Activated CD4-positive, alpha-beta T cell treated with anti-CD3 and anti-CD28 coated beads, Interleukin-2, amount 50 U/mL, for 48 hours (primary cell): ENCODE data around the gene C4orf17.
"Not testable (repeated sequence)": the region's sequence is repeated elsewhere in the genome, so short reads cannot be mapped to it uniquely, and the experiment has no call there.

ENCODE experiments used
- DNase-seq, 2 experiments: peaks; one replicate each; pipeline ENCODE4 v3.0.0-alpha.2; 2020

The C4orf17 gene

DNA sequence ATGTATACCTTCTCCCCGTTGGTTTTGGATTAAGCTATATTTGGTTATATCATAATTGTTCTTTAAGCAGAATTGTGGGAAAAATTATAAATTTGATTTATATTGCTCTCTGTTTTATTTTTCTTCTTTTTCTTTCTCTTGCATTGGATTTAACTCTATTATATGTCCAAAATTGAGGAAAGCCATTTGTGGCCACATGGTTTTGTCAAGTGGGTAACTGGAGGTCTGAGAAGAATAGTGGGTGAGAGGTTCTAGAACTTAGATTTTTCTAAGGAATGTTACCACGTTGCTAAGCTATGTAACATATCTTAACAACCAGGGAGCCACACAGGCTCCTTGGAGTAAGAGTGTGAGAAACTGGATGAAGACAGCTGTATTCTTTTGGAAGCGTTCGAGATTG lies at the start of gene C4orf17:
C4orf17 (plus strand) TSS at position 301 of the 400 bp plus-strand sequence. CDS start 2,061 bp downstream, outside the sequence.
- DNase-seq = no peak

DNA sequence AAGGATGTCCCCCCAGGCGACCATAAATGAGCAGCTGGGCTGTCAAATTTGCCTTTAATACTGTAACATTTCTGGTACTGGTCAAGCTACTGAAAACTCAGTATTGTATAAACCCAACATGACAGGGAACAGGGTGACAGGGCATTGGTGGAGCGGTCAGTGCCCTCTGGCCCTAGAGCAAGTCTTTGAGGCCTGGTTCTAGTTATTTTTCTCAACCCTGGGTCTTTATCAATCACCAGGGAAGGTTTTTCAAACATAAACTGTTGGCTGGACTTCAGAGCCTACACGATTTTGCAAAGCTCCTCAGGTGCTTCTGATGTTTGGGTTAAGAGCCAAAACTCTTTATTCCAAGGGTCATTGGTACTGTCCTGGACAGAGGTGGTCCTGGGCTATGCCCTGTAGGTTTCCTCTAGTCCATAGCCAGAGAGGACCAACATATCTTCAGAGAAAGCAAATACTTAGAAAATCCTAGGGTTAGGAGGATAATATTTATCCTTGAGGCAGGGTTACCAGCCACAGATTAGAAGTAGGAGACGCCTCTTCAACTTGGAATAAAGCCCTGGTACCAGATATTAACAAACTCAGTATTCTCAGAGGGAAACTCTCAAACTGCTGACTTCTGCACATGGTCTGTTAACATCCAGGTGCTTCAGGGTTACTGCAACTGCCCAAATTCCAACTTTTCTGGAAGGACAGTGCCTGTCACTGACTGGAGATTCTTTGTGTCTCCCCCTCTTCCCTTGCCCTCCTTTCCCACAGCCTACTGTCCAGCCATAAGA lies 49.0 kb upstream of the C4orf17 start:
- DNase-seq = no peak

DNA sequence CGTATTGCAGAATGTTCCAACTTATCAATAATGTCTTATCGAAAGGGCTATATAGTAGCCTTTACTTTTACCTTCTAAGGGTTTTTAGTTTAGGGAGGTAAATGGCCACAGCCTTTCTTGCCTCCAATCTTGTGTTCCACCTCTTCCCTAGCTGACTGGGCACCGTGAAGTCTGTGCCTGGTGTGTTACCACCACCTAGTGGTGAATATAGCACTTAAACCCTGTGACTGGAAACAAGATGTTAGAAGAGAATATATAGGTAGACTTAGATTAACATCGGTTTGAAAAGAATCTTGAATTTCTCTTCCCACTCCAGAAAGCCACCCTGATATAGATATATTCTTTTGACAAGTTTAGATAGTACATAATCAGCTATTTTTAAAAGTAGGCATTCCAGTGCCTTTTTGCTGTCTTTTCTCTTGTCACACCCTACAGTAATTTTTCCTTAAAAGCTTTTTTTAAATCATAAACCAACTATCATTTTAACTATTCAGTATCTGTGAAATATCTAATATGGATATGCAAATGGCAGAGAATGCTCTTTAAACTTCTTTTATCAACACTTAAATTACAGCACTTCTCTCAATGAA lies 47.9 kb upstream of the C4orf17 start:
- peak; percentile 34 to 42 for DNase-seq

DNA sequence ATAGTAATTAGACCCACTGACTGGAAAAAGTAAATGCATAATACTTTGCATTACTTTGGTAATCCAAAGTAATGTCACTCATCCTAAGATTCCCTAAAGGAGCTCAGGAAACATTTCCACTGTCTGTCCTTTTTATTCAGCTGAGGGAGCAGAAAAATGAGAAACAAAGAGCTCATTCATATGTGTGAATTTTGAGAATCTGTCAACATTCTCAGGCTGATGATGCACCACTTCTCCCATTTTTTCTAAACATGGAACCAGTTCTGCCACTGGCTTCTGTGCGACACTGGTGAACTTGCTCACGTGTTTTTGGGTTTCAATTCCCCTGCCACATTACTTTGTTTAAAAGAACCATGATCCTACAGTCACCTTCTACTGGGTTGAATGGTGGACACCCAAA lies 47.3 kb upstream of the C4orf17 start:
- DNase-seq = no peak

DNA sequence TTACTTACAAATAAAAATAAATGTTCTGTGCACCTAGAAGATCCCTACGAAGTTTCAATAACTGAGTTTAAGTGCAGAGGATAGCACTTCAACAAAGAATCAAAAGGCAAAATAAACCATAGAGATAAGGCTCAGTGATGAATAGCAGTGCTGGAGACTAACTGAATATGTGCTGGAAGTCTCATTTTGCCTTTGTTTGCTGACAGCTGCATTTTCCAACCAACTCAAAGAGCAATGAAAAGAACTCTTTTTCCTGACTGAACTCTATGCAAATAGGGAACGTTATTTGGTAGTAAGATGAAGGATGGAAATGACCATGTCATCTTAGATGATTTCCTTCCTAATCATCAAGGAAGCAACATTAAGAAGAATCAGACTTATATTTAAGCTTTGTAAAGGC lies 42.9 kb upstream of the C4orf17 start:
- DNase-seq = no peak

DNA sequence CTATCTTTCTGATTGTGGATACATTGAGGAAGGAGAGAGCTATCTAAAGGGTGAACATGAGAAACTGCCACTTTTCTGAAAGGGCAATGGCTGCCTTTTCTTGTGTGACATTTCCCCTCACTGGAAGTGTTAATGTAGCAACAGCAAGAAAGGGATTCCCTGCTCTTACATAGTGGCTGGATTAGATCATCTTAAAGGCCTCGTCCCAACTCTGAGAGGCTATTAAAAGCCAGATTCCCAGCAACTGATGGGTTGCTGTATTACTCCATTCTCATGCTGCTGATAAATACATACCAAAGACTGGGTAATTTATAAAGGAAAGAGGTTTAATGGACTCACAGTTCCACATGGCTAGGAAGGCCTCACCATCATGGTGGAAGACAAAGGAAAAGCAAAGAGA lies 41.9 kb upstream of the C4orf17 start:
- no peak for DNase-seq

DNA sequence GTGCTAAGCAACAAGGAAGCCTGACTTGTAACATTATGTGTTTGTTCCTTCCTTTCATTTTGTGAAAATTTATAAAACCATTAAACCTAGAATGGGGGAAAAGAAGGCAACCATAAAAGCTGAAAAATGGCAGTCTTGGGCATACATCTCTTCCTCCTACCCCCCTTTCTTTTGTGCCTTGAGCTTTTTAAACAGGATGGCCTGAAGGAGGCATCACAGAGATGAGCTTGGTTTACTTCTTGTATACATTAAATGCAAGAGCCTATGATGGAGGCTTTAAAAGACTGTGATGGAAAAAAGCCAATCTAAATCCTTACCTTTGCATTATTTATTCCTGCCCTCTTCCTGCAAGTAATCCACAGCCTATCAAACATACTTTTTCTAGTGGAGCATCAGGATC lies 39.5 kb upstream of the C4orf17 start:
- no peak for DNase-seq

DNA sequence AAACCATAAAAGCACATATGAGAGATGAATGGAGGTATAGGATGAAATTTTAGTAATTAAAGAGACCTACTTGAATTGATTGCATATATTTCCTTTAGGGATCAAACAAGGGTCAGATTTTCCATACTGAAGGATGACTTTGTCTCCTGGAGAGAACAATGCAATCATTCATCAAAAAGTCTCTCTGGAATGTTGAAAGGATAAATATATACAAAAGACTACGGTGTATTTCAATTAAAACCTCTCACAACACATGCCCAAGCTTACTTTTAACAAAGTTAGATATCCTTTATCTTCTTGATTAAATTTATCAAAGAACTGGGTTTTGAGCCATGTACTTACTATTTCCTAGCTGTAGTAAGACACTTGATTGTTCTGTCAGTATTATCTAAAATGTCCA lies 38.9 kb upstream of the C4orf17 start:
- no peak for DNase-seq

DNA sequence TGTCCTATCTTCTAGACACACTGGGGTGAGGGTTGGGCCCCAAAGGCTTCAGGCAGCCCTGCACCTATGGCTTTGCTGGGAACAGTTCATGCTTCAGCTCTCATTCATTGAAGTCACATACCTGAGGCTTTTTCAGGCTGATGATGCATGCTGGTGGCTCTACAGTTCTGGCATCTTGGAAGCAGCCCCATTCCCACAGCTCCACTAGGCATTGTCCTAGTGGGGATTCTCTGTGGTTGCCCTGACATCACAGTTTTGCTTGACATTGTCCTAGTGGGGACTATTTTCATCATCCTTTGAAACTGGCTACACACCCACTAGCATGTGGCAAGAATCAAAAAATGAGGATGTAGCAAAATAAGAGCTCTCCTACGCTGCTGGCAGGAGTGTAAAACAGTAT lies 37.7 kb upstream of the C4orf17 start:
- DNase-seq = no peak

DNA sequence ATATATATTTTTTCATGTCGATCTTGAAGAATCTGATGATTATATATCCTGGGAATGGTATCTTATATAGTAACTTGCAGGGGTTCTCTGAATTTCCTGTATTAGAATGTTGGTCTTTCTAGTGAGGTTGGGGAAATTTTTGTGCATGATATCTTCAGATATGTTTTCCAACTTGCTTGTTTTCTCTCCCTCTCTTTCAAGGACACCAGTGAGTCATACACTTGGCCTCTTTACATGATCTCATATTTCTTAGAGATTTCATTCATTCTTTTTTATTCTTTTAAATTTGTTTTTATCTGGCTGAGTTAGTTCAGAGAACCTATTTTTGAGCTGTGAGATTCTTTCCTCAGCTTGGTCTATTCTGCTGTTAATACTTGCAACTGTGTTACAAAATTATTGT lies 27.2 kb upstream of the C4orf17 start:
- DNase-seq = no peak

DNA sequence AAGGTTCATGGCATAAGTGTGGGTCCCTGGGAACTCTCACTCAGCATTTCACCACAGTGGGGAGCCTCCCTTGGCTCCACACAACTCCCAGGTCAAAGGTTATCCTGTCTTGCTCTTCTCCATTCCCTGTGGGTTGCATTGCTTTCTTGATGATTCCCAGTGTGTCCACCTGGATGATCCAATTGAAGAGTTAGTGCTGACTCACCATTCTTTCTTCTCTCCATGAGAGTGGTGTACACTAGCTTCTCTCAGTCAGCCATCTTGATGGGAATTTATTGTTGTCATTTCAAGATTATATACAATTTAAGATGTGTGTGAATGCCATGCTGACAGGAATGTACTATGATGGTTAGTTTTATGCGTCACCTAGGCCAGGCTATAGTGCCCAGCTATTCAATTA lies 25.6 kb upstream of the C4orf17 start:
- DNase-seq = no peak

DNA sequence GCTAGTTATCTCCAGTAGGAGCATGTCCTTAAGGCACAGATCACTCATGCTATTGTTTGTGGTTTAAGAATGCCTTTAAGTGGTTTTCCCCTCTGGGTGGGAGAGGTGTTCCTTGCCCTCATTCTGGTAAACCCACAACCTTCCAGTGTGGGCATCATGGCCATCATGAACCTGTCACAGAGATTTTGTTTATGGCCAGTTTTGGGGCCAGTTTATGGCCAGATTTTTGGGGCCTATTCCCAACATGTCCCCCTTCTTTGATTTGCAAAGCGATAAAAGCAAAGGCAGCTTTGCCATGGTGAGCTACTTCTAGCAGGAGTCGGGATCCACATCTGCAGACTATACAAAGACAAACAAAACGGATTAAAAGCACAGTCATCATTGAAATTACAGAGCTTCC lies 24.2 kb upstream of the C4orf17 start:
- DNase-seq = not testable (repeated sequence)

DNA sequence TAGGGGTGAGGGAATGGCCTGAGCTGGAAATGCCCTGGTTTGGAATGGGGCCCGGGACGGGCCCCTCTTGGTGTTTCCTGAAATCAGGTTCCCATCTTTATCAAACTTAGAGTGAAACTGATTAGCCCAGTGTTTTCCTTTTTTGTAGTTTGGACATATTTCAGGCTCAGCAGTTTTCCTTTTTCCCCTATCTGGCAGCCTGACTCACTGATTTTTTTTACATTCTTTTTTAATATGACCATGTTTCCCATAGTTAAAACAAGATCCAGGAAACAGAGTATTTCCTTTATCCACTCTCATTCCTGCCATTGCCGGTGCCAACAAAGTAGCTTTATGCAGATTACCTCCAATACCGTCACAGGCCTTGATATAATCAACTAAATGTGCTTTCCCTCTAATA lies 20.5 kb upstream of the C4orf17 start:
- no peak for DNase-seq

DNA sequence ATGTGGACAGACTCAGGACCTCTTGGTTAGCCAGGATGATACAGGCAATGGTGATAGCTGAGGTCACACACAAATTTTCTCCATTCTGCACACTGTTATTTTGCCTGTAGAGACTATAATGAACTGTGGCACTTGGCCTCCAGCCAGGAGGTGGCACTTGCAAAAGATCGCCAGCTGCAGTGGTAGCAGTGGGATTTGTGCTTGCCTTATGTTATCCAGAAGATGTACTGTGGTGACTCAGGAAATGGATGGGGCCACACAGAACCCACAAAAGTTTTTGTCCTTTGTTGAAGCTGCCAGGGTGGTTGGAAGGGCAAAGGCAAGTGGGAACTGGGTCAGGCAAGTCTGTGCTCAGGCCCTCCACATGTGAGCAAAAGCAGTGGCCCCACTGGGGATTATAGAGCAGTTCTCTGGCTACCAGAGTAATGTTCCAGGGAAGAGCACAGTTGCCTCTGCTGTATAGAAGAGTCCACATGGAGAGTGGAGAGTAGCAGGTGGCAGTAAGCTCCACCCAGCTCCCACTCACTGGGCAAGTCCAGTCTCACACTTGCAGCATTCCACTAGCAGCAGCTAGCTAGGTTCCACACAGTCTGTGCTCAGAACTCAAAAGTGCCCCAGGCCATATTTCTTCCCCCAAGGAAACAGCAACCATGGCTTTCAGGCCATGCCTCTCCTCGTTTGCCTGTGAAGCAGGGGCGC lies 5.9 kb upstream of the C4orf17 start:
- DNase-seq = no peak

DNA sequence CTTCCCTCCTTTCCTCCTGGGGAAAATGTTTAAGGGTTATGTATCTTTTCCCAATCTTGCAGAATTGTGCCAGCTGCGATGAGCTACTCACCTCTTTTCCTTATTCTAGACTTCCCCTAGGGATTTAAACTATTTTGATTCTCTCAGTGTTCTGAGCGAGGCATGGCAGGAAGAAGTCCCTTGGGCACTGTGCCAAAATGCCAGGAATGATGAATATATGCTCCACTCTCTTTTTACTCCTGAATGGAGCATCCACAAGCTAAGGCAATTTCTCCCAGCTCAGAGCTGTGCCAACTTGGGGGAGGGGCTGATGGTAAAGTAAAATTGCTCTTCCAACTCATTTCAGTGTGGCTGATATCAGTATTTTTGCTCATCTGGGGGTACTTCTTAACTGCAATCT lies 4.0 kb upstream of the C4orf17 start:
- no peak for DNase-seq

DNA sequence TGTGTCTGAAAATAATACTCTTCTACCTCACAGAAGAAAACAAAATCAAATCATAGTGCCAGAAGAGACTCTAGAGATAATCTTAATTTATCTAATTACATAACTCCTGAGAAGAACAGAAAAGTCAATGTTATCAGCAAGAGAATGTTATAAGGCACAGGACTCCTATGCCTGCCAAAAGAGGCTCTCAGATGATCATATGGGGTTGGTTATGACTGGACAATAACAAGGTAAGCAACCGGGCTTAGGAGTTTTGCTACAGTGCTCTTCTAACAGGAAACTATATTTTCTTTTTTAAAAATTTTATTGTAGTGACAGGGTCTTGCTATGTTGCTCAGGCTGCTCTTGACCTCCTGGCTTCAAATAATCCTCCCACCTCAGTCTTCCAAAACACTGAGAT lies 3.5 kb upstream of the C4orf17 start:
- DNase-seq = no peak

DNA sequence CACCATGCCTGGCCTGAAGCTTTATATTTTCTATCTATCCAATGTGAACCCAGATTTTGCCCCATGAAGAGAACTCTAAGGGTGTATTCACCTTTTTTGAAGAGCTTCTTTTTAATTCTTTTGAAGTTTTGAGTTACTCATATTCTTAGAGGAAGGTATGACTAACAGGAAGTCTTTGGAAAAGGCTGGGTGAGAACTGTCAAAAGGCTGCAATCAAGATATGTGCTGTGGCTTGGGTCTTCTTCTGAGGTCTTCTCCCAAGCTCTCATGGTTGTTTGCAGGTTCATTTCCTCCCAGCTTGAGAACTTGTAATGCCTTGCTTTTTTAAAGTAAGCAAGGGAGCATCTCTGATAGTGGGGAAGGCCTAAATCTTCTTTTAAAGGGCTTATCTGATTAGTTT lies 3.1 kb upstream of the C4orf17 start:
- peak in 1 of 2 experiments; percentile 13 for DNase-seq

DNA sequence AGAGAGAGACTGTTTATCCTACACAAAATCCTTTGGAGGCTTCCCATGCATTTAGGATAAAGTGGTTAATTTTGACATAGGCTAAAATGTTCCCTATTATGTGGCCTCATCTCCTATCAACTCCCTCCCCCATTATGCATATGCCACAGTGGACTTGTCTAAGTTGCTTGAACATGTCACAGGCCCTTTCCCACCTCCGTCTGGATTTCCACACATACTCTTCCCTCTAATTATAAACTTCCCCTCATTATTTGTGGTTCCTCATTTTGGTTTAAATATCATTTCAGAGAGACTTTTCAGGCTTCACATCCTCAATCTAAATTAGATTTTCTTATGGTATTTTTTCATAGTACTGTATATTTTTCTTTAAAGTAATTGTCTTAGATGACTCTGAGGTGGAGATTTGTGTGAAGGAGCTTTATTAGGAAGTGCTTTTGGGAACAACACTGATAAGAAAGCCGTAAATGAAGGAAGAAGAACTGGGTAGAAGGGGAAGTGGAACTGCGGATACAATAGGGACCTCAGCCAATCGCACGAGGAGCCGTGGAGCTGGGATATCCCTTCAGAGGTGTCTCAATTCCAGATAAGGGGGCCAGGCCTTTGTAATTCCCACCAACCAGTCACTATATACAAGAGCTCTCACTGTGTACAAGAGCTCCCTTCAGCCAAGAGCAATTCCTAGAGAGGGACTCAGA lies 7.9 kb downstream of the C4orf17 start:
- no peak for DNase-seq

DNA sequence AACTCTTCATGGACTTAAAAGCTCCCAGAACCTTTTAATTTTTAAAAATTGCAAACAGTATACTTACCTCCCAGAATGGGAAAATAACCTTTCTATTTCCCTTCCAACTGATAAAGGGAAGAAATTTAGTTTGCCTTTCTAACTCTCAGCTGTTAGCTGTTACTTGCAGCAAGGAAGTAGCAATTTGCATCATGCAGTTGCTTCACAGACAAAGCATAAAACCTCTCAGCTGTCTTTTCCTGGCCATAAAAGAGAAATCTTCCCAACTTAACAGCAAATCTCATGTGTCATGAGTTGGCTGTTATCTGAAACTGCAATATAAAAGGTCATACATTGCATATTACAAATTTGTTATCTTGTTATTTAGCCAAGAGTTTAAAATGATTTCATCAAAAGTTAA lies 18.4 kb downstream of the C4orf17 start:
- DNase-seq = no peak

DNA sequence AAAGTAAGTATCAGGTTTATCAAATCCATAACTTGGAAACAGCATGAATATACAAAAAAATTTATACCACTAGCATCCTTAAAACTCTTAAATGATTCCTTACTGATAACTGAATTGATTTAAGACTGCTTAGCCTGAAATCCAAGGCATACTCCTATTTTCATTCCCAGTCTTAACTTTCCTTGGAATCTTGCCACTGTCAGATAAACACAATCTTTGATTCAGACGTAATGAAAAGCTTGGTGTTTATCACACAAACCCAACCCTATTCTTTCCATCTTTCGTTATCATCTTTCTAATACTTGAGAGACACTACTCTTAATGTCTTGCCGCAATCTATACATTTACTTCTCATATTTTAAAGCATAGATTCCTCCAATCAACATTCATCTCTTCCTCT lies 19.1 kb downstream of the C4orf17 start:
- DNase-seq = no peak

DNA sequence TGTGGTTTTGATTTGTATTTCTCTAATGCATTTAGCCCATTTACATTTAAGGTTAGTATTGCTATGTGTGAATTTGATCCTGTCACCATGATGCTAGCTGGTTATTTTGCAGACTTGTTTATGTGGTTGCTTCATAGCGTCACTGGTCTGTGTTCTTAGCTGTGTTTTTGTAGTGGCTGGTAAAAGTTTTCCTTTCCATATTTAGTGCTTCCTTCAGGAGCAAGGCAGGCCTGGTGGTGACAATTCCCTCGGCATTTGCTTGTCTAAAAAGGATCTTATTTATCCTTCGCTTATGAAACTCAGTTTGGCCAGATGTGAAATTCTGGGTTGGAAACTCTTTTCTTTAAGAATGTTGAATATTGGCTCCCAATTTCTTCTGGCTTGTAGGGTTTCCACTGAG lies 23.9 kb downstream of the C4orf17 start:
- not testable (repeated sequence) for DNase-seq

DNA sequence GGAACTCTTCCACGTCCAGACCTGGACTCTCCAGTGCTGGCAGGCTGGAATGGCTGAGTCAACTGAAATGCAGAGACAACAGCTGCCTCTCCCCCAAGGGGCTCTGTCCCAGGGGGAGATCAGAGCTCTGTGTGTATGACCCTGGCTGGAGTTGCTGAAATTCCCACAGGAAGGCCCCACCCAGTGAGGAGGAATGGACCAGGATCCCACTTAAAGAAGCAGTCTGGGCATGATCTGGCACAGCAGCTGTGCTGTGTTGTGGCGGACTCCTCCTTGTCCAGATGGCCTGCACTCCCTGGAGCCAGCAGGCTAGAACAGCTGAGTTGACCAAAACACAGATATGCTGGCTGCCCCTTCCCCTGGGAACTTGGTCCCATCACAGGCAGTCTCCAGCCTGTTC lies 25.4 kb downstream of the C4orf17 start:
- DNase-seq = no peak

DNA sequence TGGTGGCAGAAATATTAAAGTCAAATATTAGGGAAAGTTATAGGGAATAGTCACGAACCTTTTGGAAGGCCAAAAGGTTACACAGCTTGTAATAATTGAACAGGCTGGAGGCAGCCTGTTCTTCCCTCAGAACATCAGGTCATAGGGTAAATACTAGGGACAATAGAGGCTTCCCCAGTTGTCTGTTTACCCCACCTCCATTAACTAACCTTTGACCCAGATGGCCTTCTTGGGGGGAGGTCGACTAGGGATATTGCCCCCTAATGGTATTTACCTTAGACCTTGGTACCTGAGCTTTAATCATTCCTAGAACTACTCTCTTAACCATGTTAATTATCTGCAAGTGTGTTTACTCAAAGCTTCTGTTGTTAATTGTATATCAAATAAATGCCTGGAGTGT lies 26.0 kb downstream of the C4orf17 start:
- no peak for DNase-seq

DNA sequence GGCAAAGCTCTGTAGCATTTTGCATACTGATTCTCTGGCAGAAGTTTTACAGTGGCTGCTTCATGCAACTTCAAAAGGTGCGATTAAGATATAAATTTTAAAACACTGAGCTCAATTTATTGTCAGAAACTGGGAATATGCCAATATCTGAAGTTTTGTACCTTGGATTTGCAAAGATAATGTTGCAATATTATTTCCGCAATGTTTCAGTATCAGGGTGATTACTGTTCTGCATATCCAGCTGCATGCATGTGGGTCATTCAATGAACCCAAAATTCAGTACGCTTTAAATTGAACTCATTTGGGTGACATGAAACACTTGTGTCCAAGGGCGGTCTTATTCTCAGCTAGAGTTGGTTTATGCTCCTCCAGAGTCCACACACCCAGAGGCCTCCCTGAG lies 26.9 kb downstream of the C4orf17 start:
- DNase-seq = no peak
